ENCODE measurements around the gene VAV3.

The VAV3 gene

DNA sequence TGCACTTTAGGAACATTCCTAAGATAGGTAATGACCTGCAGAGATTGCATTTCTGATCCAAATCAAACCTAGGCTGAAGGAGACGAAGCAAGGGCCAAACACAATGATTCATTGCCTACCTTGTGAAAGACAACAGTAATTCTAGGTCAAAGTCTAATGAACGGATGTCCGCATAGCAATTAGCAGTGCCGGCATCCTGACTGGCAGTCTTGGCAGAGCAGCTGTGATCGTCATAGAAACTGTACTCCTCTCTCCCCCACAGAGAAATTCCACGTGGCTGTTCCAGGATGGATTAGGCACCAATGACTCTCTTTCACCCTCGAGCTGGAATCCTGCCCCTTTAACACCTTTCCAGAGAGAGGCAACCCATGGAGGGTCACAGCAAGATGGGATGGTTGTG lies 28.9 kb upstream of the VAV3 start:
- Mint-ChIP-seq H3K4me3 (no peak overlapping the region), H3K27ac (no peak overlapping the region), H3K4me1 (peaks cover 16% of the 10 kb centered on the region), H3K36me3 (ENCODE audit: low read depth) (no peaks in the 10 kb centered on the region), H3K9me3 (no peaks in the 10 kb centered on the region), H3K27me3 (ENCODE audit: low read depth) (no peaks in the 10 kb centered on the region)
- TF ChIP-seq CTCF (IDR thresholded peaks at IDR 0.05; ENCODE audit: unreplicated experiment in 3 of 3) = no peak

GRCh38 chr1:107992347-107992746 lies 27.4 kb upstream of the VAV3 start:
- TF ChIP-seq CTCF (IDR thresholded peaks at IDR 0.05; ENCODE audit: unreplicated experiment in 3 of 3) = no peak
- H3K4me1 Mint-ChIP-seq = peaks cover 16% of the 10 kb centered on the region
- H3K27ac Mint-ChIP-seq = no peak overlapping the region
- H3K9me3 Mint-ChIP-seq = peaks cover 3% of the 10 kb centered on the region
- H3K4me3 Mint-ChIP-seq = no peak overlapping the region
- no peaks in the 10 kb centered on the region for H3K27me3 Mint-ChIP-seq (ENCODE audit: low read depth)
- no peaks in the 10 kb centered on the region for H3K36me3 Mint-ChIP-seq (ENCODE audit: low read depth)

DNA sequence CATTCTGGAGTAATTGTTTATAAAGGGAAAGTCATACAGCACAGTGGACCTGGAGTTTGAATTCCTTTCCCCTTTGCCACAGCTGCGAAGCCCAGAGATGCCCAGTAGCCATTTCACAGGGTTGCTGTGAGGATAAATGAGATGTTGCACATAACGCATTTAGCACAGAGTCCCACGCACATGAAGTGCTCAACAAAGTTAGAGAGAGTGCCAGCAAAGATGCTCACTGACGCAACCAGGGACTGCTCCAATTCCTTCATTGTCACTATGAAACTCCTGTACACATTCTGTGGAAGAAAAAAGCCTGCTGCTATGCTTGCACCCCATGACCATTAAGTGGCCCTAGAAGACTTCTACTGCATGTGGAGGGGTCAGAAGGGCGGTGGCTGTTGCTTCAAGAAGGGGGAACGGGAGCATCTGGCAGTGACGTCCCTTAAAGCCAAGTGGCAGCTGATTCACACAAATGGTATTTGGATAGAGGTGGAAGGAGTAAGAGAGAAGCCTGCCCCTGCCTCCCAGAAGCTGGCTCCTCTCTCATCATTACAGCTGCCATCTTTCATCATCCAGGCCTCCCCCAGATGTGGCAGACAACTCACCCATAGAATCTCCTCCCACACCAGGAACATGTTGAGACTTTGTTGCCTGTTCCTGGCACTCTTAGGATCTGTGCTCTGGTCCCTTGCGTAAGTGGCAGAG lies 26.5 kb upstream of the VAV3 start:
- no peak overlapping the region for H3K27ac Mint-ChIP-seq
- peaks cover 16% of the 10 kb centered on the region for H3K4me1 Mint-ChIP-seq
- no peaks in the 10 kb centered on the region for H3K36me3 Mint-ChIP-seq (ENCODE audit: low read depth)
- H3K9me3 Mint-ChIP-seq = peaks cover 3% of the 10 kb centered on the region
- TF ChIP-seq CTCF (IDR thresholded peaks at IDR 0.05; ENCODE audit: unreplicated experiment in 3 of 3) = no peak
- H3K4me3 Mint-ChIP-seq = no peak overlapping the region
- H3K27me3 Mint-ChIP-seq (ENCODE audit: low read depth) = no peaks in the 10 kb centered on the region

GRCh38 chr1:107990606-107991005 lies 25.6 kb upstream of the VAV3 start:
- H3K4me1 Mint-ChIP-seq = peaks cover 16% of the 10 kb centered on the region
- TF ChIP-seq CTCF (IDR thresholded peaks at IDR 0.05; ENCODE audit: unreplicated experiment in 3 of 3) = no peak
- no peaks in the 10 kb centered on the region for H3K27me3 Mint-ChIP-seq (ENCODE audit: low read depth)
- no peaks in the 10 kb centered on the region for H3K36me3 Mint-ChIP-seq (ENCODE audit: low read depth)
- no peak overlapping the region for H3K27ac Mint-ChIP-seq
- peaks cover 3% of the 10 kb centered on the region for H3K9me3 Mint-ChIP-seq
- H3K4me3 Mint-ChIP-seq = no peak overlapping the region

DNA sequence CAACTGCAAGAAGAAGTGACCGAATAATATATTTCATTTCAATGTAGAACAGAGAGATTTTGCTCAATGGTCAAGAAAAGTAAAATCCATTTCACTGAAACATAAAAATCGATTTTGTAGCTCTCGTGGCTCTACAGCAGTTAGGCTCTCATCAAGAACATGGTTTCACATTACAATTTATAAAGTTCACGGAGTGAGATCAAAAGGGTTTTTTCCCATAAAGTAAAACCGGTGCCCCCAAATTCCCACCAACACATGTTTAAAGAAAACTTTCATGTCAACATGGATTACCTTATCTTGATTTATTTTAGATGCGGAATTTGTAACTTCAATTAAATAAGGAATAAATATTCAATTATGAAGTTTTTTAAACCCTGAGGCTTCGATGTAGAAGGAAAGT lies 16.3 kb upstream of the VAV3 start:
- Mint-ChIP-seq H3K36me3 (ENCODE audit: low read depth) (no peaks in the 10 kb centered on the region), H3K27ac (no peak overlapping the region), H3K9me3 (no peaks in the 10 kb centered on the region), H3K4me3 (no peak overlapping the region), H3K4me1 (peaks cover 37% of the 10 kb centered on the region), H3K27me3 (ENCODE audit: low read depth) (no peaks in the 10 kb centered on the region)
- no peak for TF ChIP-seq CTCF (IDR thresholded peaks at IDR 0.05; ENCODE audit: unreplicated experiment in 3 of 3)

- no peak for TF ChIP-seq CTCF (IDR thresholded peaks at IDR 0.05; ENCODE audit: unreplicated experiment in 3 of 3)
- no peaks in the 10 kb centered on the region for H3K9me3 Mint-ChIP-seq
- H3K36me3 Mint-ChIP-seq (ENCODE audit: low read depth) = no peaks in the 10 kb centered on the region
- H3K27ac Mint-ChIP-seq = peak overlapping the region in 2 of 3 experiments; percentile 2 to 4
- H3K4me1 Mint-ChIP-seq = peaks cover 42% of the 10 kb centered on the region
- H3K27me3 Mint-ChIP-seq (ENCODE audit: low read depth) = no peaks in the 10 kb centered on the region
- no peak overlapping the region for H3K4me3 Mint-ChIP-seq
These were observed 14.9 kb upstream of the VAV3 start for GRCh38 chr1:107979926-107980325.

Measured in nephron (organoid).